HG02943 (cell line): ENCODE results near the gene DPY30.
A peak's percentile ranks its signal among the peaks of the same experiment; 100 is the strongest.
"Not testable (repeated sequence)": the region's sequence is repeated elsewhere in the genome, so short reads cannot be mapped to it uniquely, and the experiment has no call there.

Source experiments
- ATAC-seq: cut with Tn5 transposase; IDR thresholded peaks from one replicate; pipeline ENCODE4 v1.9.1; 2021; ENCODE audit warnings: mild to moderate bottlenecking, low read depth, moderate library complexity; ENCODE audit not compliant: unreplicated experiment

DPY30 gene

GRCh38 chr2:32039447-32040219 is at the start of gene DPY30:
TSS of gene DPY30 (minus strand) at chr2:32039805. CDS start at chr2:32039456, 349 bp downstream.
- ATAC-seq = peak; percentile 77

GRCh38 chr2:32074134-32074506 is 34.5 kb upstream of the DPY30 start:
- ATAC-seq = no peak

- ATAC-seq = no peak
These were observed 27.9 kb upstream of the DPY30 start for GRCh38 chr2:32067549-32067948.

GRCh38 chr2:32064713-32065112 is 25.1 kb upstream of the DPY30 start:
- ATAC-seq = no peak

- ATAC-seq = peak; percentile 11
These were observed 24.5 kb upstream of the DPY30 start for GRCh38 chr2:32064021-32064601.

- ATAC-seq = peak; percentile 95
These were observed 23.9 kb upstream of the DPY30 start, which contains the start of gene SPAST for GRCh38 chr2:32063310-32064020. TSS of gene SPAST (plus strand) at chr2:32063556. CDS start at chr2:32063832, 276 bp downstream.

GRCh38 chr2:32061973-32062861 is 22.6 kb upstream of the DPY30 start:
- no peak for ATAC-seq

- ATAC-seq = no peak
These were observed 21.8 kb upstream of the DPY30 start for GRCh38 chr2:32061430-32061829.

GRCh38 chr2:32060266-32060665 is 20.7 kb upstream of the DPY30 start:
- no peak for ATAC-seq

- no peak for ATAC-seq
These were observed 18.5 kb upstream of the DPY30 start for GRCh38 chr2:32058130-32058529.

GRCh38 chr2:32054583-32054982 is 15.0 kb upstream of the DPY30 start:
- ATAC-seq = not testable (repeated sequence)

- no peak for ATAC-seq
These were observed 12.3 kb upstream of the DPY30 start for GRCh38 chr2:32051836-32052439.

GRCh38 chr2:32043561-32043960 is 4.0 kb upstream of the DPY30 start:
- ATAC-seq = no peak

GRCh38 chr2:32034198-32034887 is 5.3 kb downstream of the DPY30 start:
- not testable (repeated sequence) for ATAC-seq

GRCh38 chr2:32018789-32019482 is 20.7 kb downstream of the DPY30 start:
- not testable (repeated sequence) for ATAC-seq

GRCh38 chr2:32012872-32013271 is 26.7 kb downstream of the DPY30 start:
- no peak for ATAC-seq

- no peak for ATAC-seq
These were observed 28.1 kb downstream of the DPY30 start for GRCh38 chr2:32011485-32011960.

- ATAC-seq = peak; percentile 56
These were observed 28.7 kb downstream of the DPY30 start, which contains the start of gene MEMO1 for GRCh38 chr2:32010670-32011484. TSS of gene MEMO1 (minus strand) at chr2:32011008. CDS start at chr2:32010247, 761 bp downstream.
